ENCODE measurements around the gene PELI2. TPM values are rescaled to one million over a fixed set of nuclear protein-coding genes. Genes with fewer than 3 reads are reported as not detected.

PELI2 gene
- total and polyA plus RNA-seq, 2 experiments from 2014 or later, result 8.0 to 24.5 TPM

DNA sequence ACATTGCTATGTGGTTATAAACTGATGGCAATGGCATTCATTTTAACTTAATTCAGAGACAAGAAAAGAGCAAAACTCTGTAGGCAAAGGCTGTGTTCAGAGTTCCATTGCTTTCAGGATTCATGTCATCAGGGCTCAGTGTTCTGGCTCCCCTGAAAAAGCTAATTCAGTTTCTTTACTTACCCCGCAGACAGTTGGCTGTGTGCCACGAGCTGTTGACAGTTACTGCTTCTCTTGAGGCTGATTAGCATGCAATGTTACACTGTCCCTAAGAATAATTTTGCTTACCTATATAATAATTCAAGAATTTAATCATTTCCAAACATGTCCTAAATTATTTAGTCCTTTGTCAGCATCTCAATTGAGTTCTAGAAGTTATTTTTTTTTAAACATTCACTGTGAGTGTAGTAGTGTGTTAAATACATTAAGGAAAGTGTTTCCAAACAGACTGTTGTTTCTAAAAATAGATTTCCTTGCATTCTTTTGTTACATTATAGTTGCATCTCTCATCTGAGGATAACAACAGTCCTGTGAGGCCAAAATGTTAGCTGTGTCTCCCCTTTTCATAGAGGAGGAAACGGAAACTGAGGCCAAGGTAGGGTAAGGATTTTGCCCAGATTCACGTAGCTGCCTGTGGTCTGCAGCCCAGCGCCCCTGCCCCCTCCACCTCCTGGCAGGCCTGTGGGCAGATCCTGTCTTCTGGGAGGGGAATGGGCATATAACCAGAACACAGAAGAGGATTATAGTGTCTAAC is 98.6 kb downstream of the PELI2 start:
- Histone ChIP-seq H4K20me1 (replicated peaks; ENCODE audit: insufficient read depth) (no peaks in the 10 kb centered on the region; the same call in 1 of the 2 replicates), H3K4me2 (no peak overlapping the region), H3K4me3 (no peak overlapping the region), H3K27me3 (ENCODE audit: insufficient read depth) (no peaks in the 10 kb centered on the region), H3K9me2 (ENCODE audit: insufficient read depth) (no peaks in the 10 kb centered on the region), H3K36me3 (ENCODE audit: insufficient read depth) (no peaks in the 10 kb centered on the region), H3K4me1 (ENCODE audit: insufficient read depth) (peaks cover 4% of the 10 kb centered on the region; the same call in 1 of the 2 replicates), H2AFZ (no peak overlapping the region), H3K79me2 (replicated peaks; ENCODE audit: insufficient read depth) (peaks cover 3% of the 10 kb centered on the region), H3K27ac (ENCODE audit: low read depth) (no peak overlapping the region), H3F3A (replicated peaks; ENCODE audit: low read depth) (no peaks in the 10 kb centered on the region)
- Mint-ChIP-seq H3K9me3 (no peaks in the 10 kb centered on the region; the same call in 2 of the 3 replicates), H3K27me3 (ENCODE audit: insufficient read depth, low read depth, poor library complexity) (peaks cover 3% of the 10 kb centered on the region), H3K4me1 (peaks cover 15% of the 10 kb centered on the region), H3K27ac (no peak overlapping the region), H3K36me3 (ENCODE audit: low read depth) (no peaks in the 10 kb centered on the region), H3K4me3 (no peak overlapping the region)
- DNase-seq (ENCODE audit: low spot score) (no peak), ATAC-seq (no peak)
- no peak for TF ChIP-seq ZNF114 (CRISPR knock-in tag; IDR thresholded peaks at IDR 0.05)
- TF ChIP-seq JUNB (IDR thresholded peaks at IDR 0.05; ENCODE audit: unreplicated experiment), result no peak
- no peak for TF ChIP-seq EZH2 (IDR thresholded peaks at IDR 0.05; ENCODE audit: low read depth, unreplicated experiment)
- no peak for TF ChIP-seq NANOG (IDR thresholded peaks at IDR 0.05; ENCODE audit: borderline replicate concordance)
- TF ChIP-seq ZNF331 (CRISPR knock-in tag; IDR thresholded peaks at IDR 0.05; ENCODE audit: low read depth), result no peak
- TF ChIP-seq, protein P1, sequence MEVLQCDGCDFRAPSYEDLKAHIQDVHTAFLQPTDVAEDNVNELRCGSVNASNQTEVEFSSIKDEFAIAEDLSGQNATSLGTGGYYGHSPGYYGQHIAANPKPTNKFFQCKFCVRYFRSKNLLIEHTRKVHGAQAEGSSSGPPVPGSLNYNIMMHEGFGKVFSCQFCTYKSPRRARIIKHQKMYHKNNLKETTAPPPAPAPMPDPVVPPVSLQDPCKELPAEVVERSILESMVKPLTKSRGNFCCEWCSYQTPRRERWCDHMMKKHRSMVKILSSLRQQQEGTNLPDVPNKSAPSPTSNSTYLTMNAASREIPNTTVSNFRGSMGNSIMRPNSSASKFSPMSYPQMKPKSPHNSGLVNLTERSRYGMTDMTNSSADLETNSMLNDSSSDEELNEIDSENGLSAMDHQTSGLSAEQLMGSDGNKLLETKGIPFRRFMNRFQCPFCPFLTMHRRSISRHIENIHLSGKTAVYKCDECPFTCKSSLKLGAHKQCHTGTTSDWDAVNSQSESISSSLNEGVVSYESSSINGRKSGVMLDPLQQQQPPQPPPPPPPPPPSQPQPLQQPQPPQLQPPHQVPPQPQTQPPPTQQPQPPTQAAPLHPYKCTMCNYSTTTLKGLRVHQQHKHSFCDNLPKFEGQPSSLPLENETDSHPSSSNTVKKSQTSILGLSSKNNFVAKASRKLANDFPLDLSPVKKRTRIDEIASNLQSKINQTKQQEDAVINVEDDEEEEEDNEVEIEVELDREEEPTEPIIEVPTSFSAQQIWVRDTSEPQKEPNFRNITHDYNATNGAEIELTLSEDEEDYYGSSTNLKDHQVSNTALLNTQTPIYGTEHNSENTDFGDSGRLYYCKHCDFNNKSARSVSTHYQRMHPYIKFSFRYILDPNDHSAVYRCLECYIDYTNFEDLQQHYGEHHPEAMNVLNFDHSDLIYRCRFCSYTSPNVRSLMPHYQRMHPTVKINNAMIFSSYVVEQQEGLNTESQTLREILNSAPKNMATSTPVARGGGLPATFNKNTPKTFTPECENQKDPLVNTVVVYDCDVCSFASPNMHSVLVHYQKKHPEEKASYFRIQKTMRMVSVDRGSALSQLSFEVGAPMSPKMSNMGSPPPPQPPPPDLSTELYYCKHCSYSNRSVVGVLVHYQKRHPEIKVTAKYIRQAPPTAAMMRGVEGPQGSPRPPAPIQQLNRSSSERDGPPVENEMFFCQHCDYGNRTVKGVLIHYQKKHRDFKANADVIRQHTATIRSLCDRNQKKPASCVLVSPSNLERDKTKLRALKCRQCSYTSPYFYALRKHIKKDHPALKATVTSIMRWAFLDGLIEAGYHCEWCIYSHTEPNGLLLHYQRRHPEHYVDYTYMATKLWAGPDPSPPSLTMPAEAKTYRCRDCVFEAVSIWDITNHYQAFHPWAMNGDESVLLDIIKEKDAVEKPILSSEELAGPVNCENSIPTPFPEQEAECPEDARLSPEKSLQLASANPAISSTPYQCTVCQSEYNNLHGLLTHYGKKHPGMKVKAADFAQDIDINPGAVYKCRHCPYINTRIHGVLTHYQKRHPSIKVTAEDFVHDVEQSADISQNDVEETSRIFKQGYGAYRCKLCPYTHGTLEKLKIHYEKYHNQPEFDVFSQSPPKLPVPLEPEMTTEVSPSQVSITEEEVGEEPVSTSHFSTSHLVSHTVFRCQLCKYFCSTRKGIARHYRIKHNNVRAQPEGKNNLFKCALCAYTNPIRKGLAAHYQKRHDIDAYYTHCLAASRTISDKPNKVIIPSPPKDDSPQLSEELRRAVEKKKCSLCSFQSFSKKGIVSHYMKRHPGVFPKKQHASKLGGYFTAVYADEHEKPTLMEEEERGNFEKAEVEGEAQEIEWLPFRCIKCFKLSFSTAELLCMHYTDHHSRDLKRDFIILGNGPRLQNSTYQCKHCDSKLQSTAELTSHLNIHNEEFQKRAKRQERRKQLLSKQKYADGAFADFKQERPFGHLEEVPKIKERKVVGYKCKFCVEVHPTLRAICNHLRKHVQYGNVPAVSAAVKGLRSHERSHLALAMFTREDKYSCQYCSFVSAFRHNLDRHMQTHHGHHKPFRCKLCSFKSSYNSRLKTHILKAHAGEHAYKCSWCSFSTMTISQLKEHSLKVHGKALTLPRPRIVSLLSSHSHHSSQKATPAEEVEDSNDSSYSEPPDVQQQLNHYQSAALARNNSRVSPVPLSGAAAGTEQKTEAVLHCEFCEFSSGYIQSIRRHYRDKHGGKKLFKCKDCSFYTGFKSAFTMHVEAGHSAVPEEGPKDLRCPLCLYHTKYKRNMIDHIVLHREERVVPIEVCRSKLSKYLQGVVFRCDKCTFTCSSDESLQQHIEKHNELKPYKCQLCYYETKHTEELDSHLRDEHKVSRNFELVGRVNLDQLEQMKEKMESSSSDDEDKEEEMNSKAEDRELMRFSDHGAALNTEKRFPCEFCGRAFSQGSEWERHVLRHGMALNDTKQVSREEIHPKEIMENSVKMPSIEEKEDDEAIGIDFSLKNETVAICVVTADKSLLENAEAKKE (CRISPR knock-in tag; IDR thresholded peaks at IDR 0.05), result no peak
- TF ChIP-seq, protein P2, sequence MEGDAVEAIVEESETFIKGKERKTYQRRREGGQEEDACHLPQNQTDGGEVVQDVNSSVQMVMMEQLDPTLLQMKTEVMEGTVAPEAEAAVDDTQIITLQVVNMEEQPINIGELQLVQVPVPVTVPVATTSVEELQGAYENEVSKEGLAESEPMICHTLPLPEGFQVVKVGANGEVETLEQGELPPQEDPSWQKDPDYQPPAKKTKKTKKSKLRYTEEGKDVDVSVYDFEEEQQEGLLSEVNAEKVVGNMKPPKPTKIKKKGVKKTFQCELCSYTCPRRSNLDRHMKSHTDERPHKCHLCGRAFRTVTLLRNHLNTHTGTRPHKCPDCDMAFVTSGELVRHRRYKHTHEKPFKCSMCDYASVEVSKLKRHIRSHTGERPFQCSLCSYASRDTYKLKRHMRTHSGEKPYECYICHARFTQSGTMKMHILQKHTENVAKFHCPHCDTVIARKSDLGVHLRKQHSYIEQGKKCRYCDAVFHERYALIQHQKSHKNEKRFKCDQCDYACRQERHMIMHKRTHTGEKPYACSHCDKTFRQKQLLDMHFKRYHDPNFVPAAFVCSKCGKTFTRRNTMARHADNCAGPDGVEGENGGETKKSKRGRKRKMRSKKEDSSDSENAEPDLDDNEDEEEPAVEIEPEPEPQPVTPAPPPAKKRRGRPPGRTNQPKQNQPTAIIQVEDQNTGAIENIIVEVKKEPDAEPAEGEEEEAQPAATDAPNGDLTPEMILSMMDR (conservative IDR thresholded peaks at IDR 0.05; ENCODE audit: low read depth in 2 of 2), result no peak
- TF ChIP-seq CREB1 (CRISPR knock-in tag; IDR thresholded peaks at IDR 0.05; ENCODE audit: low read depth), result no peak
- TF ChIP-seq, protein P3, sequence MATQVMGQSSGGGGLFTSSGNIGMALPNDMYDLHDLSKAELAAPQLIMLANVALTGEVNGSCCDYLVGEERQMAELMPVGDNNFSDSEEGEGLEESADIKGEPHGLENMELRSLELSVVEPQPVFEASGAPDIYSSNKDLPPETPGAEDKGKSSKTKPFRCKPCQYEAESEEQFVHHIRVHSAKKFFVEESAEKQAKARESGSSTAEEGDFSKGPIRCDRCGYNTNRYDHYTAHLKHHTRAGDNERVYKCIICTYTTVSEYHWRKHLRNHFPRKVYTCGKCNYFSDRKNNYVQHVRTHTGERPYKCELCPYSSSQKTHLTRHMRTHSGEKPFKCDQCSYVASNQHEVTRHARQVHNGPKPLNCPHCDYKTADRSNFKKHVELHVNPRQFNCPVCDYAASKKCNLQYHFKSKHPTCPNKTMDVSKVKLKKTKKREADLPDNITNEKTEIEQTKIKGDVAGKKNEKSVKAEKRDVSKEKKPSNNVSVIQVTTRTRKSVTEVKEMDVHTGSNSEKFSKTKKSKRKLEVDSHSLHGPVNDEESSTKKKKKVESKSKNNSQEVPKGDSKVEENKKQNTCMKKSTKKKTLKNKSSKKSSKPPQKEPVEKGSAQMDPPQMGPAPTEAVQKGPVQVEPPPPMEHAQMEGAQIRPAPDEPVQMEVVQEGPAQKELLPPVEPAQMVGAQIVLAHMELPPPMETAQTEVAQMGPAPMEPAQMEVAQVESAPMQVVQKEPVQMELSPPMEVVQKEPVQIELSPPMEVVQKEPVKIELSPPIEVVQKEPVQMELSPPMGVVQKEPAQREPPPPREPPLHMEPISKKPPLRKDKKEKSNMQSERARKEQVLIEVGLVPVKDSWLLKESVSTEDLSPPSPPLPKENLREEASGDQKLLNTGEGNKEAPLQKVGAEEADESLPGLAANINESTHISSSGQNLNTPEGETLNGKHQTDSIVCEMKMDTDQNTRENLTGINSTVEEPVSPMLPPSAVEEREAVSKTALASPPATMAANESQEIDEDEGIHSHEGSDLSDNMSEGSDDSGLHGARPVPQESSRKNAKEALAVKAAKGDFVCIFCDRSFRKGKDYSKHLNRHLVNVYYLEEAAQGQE (IDR thresholded peaks at IDR 0.05; ENCODE audit: unreplicated experiment), result no peak
- TF ChIP-seq POLR2AphosphoS5 (IDR thresholded peaks at IDR 0.05; ENCODE audit: low read depth), result no peak
- no peak for TF ChIP-seq EZH2phosphoT487 (IDR thresholded peaks at IDR 0.05; ENCODE audit: unreplicated experiment)

Measured in GM23338 (cell line).